ENCODE data around the gene KCNS3.
A peak's percentile ranks its signal among the peaks of the same experiment; 100 is the strongest.
"Not testable (repeated sequence)": the region's sequence is repeated elsewhere in the genome, so short reads cannot be mapped to it uniquely, and the experiment has no call there.

The KCNS3 gene

GRCh38 chr2:17950006-17950405 is 71.5 kb downstream of the KCNS3 start:
- DNase-seq: no peak

- no peak for DNase-seq
Observed at GRCh38 chr2:17951563-17951962, 73.1 kb downstream of the KCNS3 start.

- no peak for DNase-seq
Observed at GRCh38 chr2:17958466-17959092, 80.1 kb downstream of the KCNS3 start.

GRCh38 chr2:17959356-17959755 is 80.9 kb downstream of the KCNS3 start:
- no peak for DNase-seq

GRCh38 chr2:17959833-17960232 is 81.4 kb downstream of the KCNS3 start:
- no peak for DNase-seq

GRCh38 chr2:17960925-17961324 is 82.5 kb downstream of the KCNS3 start:
- no peak for DNase-seq

GRCh38 chr2:17961789-17962188 is 83.3 kb downstream of the KCNS3 start:
- DNase-seq: no peak

- peak; percentile 18 for DNase-seq
Observed at GRCh38 chr2:17962876-17963275, 84.4 kb downstream of the KCNS3 start.

GRCh38 chr2:17963571-17963970 is 85.1 kb downstream of the KCNS3 start:
- not testable (repeated sequence) for DNase-seq

GRCh38 chr2:17965196-17965595 is 86.7 kb downstream of the KCNS3 start:
- DNase-seq: no peak

GRCh38 chr2:17966798-17967197 is 88.3 kb downstream of the KCNS3 start:
- DNase-seq: no peak

- no peak for DNase-seq
Observed at GRCh38 chr2:17969661-17970060, 91.2 kb downstream of the KCNS3 start.

- DNase-seq: no peak
Observed at GRCh38 chr2:17971531-17972125, 93.2 kb downstream of the KCNS3 start.

- DNase-seq: no peak
Observed at GRCh38 chr2:17972991-17973390, 94.5 kb downstream of the KCNS3 start.

GRCh38 chr2:17975401-17975800 is 96.9 kb downstream of the KCNS3 start:
- DNase-seq: no peak

GRCh38 chr2:17976871-17977746 is 98.6 kb downstream of the KCNS3 start:
- DNase-seq: no peak

- no peak for DNase-seq
Observed at GRCh38 chr2:17979707-17980106, 101.2 kb downstream of the KCNS3 start.

GRCh38 chr2:17981936-17982335 is 103.5 kb downstream of the KCNS3 start:
- DNase-seq: no peak

Measured in DMS53 (cell line).